Measurements from ENCODE around the gene SAP25. TPM values are rescaled to one million over a fixed set of nuclear protein-coding genes. Genes with fewer than 3 reads are reported as not detected.

SAP25 gene
- polyA plus RNA-seq, 1 donor from 2014 or later: 0.52 TPM

DNA sequence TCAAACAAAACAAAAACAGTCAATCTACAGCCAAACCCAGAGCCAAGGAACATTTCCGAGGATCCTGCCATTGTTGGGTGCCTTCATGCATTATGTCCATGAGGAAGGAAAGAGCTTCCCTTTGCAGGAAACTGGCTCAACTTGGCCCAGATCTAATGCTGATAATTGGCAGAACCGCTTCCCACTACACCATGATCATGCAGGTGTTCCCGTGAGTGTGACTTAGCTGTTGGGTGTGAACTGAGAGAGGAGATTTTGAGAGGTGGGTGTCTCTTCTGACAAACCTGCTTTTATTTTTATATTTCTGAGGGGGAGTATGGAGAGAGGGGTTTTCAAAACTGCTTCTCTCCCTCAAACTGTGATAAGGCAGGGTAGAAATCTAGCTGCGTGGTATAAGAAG lies 14.6 kb downstream of the SAP25 start:
- Histone ChIP-seq H3K27me3 (ENCODE audit: insufficient read depth, low read depth, low read length) (no peaks in the 10 kb centered on the region), H3K9me2 (ENCODE audit: insufficient read depth, low read length) (no peaks in the 10 kb centered on the region), H3K9ac (ENCODE audit: low read length) (no peak overlapping the region), H3K9me3 (ENCODE audit: low read length) (no peaks in the 10 kb centered on the region), H3K4me3 (ENCODE audit: low read length) (no peak overlapping the region), H2AFZ (ENCODE audit: low read depth, low read length) (no peak overlapping the region), H3K36me3 (ENCODE audit: insufficient read depth, low read length) (no peaks in the 10 kb centered on the region), H3K4me2 (ENCODE audit: low read length) (no peak overlapping the region), H3K79me2 (replicated peaks; ENCODE audit: insufficient read depth, low read length) (no peaks in the 10 kb centered on the region), H3K27ac (ENCODE audit: low read length) (no peak overlapping the region), H4K20me1 (ENCODE audit: insufficient read depth) (no peaks in the 10 kb centered on the region), H3F3A (ENCODE audit: insufficient read depth, low read length, poor library complexity, severe bottlenecking) (no peaks in the 10 kb centered on the region)
- TF ChIP-seq RAD21 (conservative IDR thresholded peaks at IDR 0.05) (no peak), MXI1 (conservative IDR thresholded peaks at IDR 0.05; ENCODE audit: poor library complexity, severe bottlenecking) (no peak), EZH2 (IDR thresholded peaks at IDR 0.05; ENCODE audit: borderline replicate concordance, insufficient read depth, low read length, poor library complexity, severe bottlenecking) (no peak), SMC3 (conservative IDR thresholded peaks at IDR 0.05; ENCODE audit: poor library complexity) (no peak), POLR2AphosphoS5 (IDR thresholded peaks at IDR 0.05) (no peak), EP300 (conservative IDR thresholded peaks at IDR 0.05; ENCODE audit: poor library complexity, severe bottlenecking) (no peak), TAF1 (IDR thresholded peaks at IDR 0.05; ENCODE audit: low read depth) (no peak)
- TF ChIP-seq, protein P1, sequence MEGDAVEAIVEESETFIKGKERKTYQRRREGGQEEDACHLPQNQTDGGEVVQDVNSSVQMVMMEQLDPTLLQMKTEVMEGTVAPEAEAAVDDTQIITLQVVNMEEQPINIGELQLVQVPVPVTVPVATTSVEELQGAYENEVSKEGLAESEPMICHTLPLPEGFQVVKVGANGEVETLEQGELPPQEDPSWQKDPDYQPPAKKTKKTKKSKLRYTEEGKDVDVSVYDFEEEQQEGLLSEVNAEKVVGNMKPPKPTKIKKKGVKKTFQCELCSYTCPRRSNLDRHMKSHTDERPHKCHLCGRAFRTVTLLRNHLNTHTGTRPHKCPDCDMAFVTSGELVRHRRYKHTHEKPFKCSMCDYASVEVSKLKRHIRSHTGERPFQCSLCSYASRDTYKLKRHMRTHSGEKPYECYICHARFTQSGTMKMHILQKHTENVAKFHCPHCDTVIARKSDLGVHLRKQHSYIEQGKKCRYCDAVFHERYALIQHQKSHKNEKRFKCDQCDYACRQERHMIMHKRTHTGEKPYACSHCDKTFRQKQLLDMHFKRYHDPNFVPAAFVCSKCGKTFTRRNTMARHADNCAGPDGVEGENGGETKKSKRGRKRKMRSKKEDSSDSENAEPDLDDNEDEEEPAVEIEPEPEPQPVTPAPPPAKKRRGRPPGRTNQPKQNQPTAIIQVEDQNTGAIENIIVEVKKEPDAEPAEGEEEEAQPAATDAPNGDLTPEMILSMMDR (IDR thresholded peaks at IDR 0.05; ENCODE audit: poor library complexity, severe bottlenecking): no peak
- TF ChIP-seq, protein P2, sequence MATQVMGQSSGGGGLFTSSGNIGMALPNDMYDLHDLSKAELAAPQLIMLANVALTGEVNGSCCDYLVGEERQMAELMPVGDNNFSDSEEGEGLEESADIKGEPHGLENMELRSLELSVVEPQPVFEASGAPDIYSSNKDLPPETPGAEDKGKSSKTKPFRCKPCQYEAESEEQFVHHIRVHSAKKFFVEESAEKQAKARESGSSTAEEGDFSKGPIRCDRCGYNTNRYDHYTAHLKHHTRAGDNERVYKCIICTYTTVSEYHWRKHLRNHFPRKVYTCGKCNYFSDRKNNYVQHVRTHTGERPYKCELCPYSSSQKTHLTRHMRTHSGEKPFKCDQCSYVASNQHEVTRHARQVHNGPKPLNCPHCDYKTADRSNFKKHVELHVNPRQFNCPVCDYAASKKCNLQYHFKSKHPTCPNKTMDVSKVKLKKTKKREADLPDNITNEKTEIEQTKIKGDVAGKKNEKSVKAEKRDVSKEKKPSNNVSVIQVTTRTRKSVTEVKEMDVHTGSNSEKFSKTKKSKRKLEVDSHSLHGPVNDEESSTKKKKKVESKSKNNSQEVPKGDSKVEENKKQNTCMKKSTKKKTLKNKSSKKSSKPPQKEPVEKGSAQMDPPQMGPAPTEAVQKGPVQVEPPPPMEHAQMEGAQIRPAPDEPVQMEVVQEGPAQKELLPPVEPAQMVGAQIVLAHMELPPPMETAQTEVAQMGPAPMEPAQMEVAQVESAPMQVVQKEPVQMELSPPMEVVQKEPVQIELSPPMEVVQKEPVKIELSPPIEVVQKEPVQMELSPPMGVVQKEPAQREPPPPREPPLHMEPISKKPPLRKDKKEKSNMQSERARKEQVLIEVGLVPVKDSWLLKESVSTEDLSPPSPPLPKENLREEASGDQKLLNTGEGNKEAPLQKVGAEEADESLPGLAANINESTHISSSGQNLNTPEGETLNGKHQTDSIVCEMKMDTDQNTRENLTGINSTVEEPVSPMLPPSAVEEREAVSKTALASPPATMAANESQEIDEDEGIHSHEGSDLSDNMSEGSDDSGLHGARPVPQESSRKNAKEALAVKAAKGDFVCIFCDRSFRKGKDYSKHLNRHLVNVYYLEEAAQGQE (IDR thresholded peaks at IDR 0.05; ENCODE audit: borderline replicate concordance): no peak

DNA sequence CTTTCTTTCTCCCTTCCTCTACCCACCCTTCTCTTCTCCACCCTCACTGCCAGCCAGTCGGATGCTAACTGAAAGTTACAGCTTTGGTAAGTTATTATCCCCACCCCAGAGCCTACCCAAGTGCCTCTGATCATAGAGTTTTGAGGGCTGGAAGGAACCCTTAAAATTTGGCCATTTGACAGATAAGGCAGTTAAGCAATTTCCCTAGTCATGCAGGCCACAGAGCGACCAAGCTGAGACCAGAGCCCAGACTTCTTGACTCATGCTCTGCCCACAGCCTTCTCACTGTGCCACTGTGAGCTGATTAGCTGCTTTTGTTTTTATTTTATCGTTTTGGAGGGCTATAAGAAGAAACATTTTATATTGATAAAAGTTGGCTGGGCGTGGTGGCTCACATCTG lies 17.2 kb downstream of the SAP25 start:
- Histone ChIP-seq H3K27ac (ENCODE audit: low read length) (no peak overlapping the region), H3K79me2 (replicated peaks; ENCODE audit: insufficient read depth, low read length) (no peaks in the 10 kb centered on the region), H3K4me3 (ENCODE audit: low read length) (no peak overlapping the region), H3K9me2 (ENCODE audit: insufficient read depth, low read length) (no peaks in the 10 kb centered on the region), H2AFZ (ENCODE audit: low read depth, low read length) (no peak overlapping the region), H3K4me2 (ENCODE audit: low read length) (no peak overlapping the region), H4K20me1 (ENCODE audit: insufficient read depth) (no peaks in the 10 kb centered on the region), H3K36me3 (ENCODE audit: insufficient read depth, low read length) (no peaks in the 10 kb centered on the region), H3K27me3 (ENCODE audit: insufficient read depth, low read depth, low read length) (no peaks in the 10 kb centered on the region), H3F3A (ENCODE audit: insufficient read depth, low read length, poor library complexity, severe bottlenecking) (no peaks in the 10 kb centered on the region), H3K9me3 (ENCODE audit: low read length) (no peaks in the 10 kb centered on the region), H3K9ac (ENCODE audit: low read length) (no peak overlapping the region)
- TF ChIP-seq EP300 (conservative IDR thresholded peaks at IDR 0.05; ENCODE audit: poor library complexity, severe bottlenecking): no peak
- no peak for TF ChIP-seq RAD21 (conservative IDR thresholded peaks at IDR 0.05)
- no peak for TF ChIP-seq TAF1 (IDR thresholded peaks at IDR 0.05; ENCODE audit: low read depth)
- TF ChIP-seq, protein P2 (IDR thresholded peaks at IDR 0.05; ENCODE audit: borderline replicate concordance): no peak
- TF ChIP-seq EZH2 (IDR thresholded peaks at IDR 0.05; ENCODE audit: borderline replicate concordance, insufficient read depth, low read length, poor library complexity, severe bottlenecking): no peak
